Ascending aorta (tissue), 2 donors: ENCODE measurements around the gene CACNA2D3. TPM values are rescaled to one million over a fixed set of nuclear protein-coding genes. Genes with fewer than 3 reads are reported as not detected.

Experiments used
- DNase-seq, 2 donors: peaks; one replicate each; pipeline ENCODE4 v3.0.0-alpha.2; 2019; ENCODE audit warnings: low spot score in 2 of 2
- H3K27ac ChIP-seq, 2 donors: fragments of 200-600 bp; sonication (generic); one replicate each; pipeline ENCODE4 v1.5.1; 2016 to 2017; ENCODE audit warnings: mild to moderate bottlenecking in 1 of 2
- H3K27me3 ChIP-seq: fragments of 200-600 bp; sonication (generic); one replicate; pipeline ENCODE4 v1.5.1; 2017
- H3K36me3 ChIP-seq, 2 donors: fragments of 200-600 bp; sonication (generic); one replicate each; pipeline ENCODE4 v1.5.1; 2016
- H3K4me1 ChIP-seq, 2 donors: fragments of 200-600 bp; sonication (generic); one replicate each; pipeline ENCODE4 v1.5.1; 2016 to 2017; ENCODE audit warnings: mild to moderate bottlenecking in 1 of 2
- H3K4me3 ChIP-seq, 2 donors: fragments of 200-600 bp; sonication (generic); one replicate each; pipeline ENCODE4 v1.5.1; 2016 to 2017; ENCODE audit warnings: mild to moderate bottlenecking in 1 of 2
- H3K9me3 ChIP-seq, 2 donors: fragments of 200-600 bp; sonication (generic); one replicate each; pipeline ENCODE4 v1.5.1; 2016
- CTCF ChIP-seq, 3 experiments: fragments of 200-600 bp in 2 of 3; fragments of 450-650 bp in 1 of 3; sonication (generic) in 2 of 3; IDR thresholded peaks; one replicate each; pipeline ENCODE4 v1.5.1; 2016 to 2019; ENCODE audit warnings: antibody characterized with exemption in 3 of 3, mild to moderate bottlenecking in 1 of 3, moderate library complexity in 1 of 3
- intact Hi-C: fragments of 100-400 bp; cut with DNase I; formaldehyde crosslinking; loops from one replicate; pipeline ENCODE4 v1.15.1; 2023
- total RNA-seq: library from RNA; depleted of rRNA; stranded (reverse); fragments of >200 nt; gene quantifications from one replicate; pipeline ENCODE4 v1.1.0, GENCODE V29; 2016

The CACNA2D3 gene
- total RNA-seq, 1 donor from 2014 or later: not detected

- intact Hi-C loops: no loop called here
- no peaks in the 10 kb centered on the region for H3K36me3 ChIP-seq
- no peaks in the 10 kb centered on the region for H3K27me3 ChIP-seq
- H3K4me1 ChIP-seq: no peaks in the 10 kb centered on the region
- no peaks in the 10 kb centered on the region for H3K9me3 ChIP-seq
- DNase-seq: no peak
- no peak overlapping the region for H3K27ac ChIP-seq
- H3K4me3 ChIP-seq: no peak overlapping the region
- no peak for TF ChIP-seq CTCF (IDR thresholded peaks at IDR 0.05)
These were observed 542.8 kb downstream of the CACNA2D3 start for GRCh38 chr3:54665016-54665600.

GRCh38 chr3:54668236-54668635, 545.9 kb downstream of the CACNA2D3 start:
- DNase-seq: no peak

GRCh38 chr3:54670201-54671000, 548.0 kb downstream of the CACNA2D3 start:
- no peak for TF ChIP-seq CTCF (IDR thresholded peaks at IDR 0.05)
- Histone ChIP-seq H3K36me3 (no peaks in the 10 kb centered on the region), H3K4me1 (no peaks in the 10 kb centered on the region), H3K27me3 (no peaks in the 10 kb centered on the region), H3K4me3 (no peak overlapping the region), H3K27ac (no peak overlapping the region), H3K9me3 (no peaks in the 10 kb centered on the region)
- DNase-seq: no peak
- intact Hi-C loops: no loop called here

More at GRCh38 chr3:54668236-54668635, 545.9 kb downstream of the CACNA2D3 start:
- intact Hi-C loops: no loop called here
- no peak overlapping the region for H3K27ac ChIP-seq
- H3K27me3 ChIP-seq: no peaks in the 10 kb centered on the region
- H3K4me1 ChIP-seq: no peaks in the 10 kb centered on the region
- no peaks in the 10 kb centered on the region for H3K36me3 ChIP-seq
- TF ChIP-seq CTCF (IDR thresholded peaks at IDR 0.05): no peak
- H3K4me3 ChIP-seq: no peak overlapping the region
- no peaks in the 10 kb centered on the region for H3K9me3 ChIP-seq

- Histone ChIP-seq H3K27me3 (no peaks in the 10 kb centered on the region), H3K27ac (no peak overlapping the region), H3K4me3 (no peak overlapping the region), H3K4me1 (no peaks in the 10 kb centered on the region), H3K36me3 (no peaks in the 10 kb centered on the region), H3K9me3 (no peaks in the 10 kb centered on the region)
- DNase-seq: no peak
- no peak for TF ChIP-seq CTCF (IDR thresholded peaks at IDR 0.05)
- intact Hi-C loops: no loop called here
These were observed 549.2 kb downstream of the CACNA2D3 start for GRCh38 chr3:54671511-54671910.

GRCh38 chr3:54676087-54676486, 553.7 kb downstream of the CACNA2D3 start:
- TF ChIP-seq CTCF (IDR thresholded peaks at IDR 0.05): no peak
- Histone ChIP-seq H3K4me3 (no peak overlapping the region), H3K27ac (no peak overlapping the region), H3K4me1 (no peaks in the 10 kb centered on the region), H3K9me3 (no peaks in the 10 kb centered on the region), H3K36me3 (no peaks in the 10 kb centered on the region), H3K27me3 (no peaks in the 10 kb centered on the region)
- no peak for DNase-seq
- intact Hi-C loops: no loop called here
